HT1080 (cell line): ENCODE measurements around the gene PDE6A. TPM values are rescaled to one million over a fixed set of nuclear protein-coding genes. Genes with fewer than 3 reads are reported as not detected.

Experiments
- DNase-seq: peaks from one replicate; pipeline ENCODE4 v3.0.0-alpha.2; 2015; ENCODE audit warnings: low read depth
- polyA plus RNA-seq, 2 experiments: library from polyadenylated mRNA; depleted of rRNA; stranded (reverse); fragments of >200 nt; gene quantifications; 2 replicates each; pipeline ENCODE4 v1.2.3, GENCODE V29; 2015
- total RNA-seq: library from RNA; depleted of rRNA; stranded (reverse); fragments of >200 nt; shearing (Covaris generic); gene quantifications from 2 replicates; pipeline ENCODE4 v1.2.3, GENCODE V29; 2014; rRNA removed

Gene PDE6A
- not detected in 2 replicates for total RNA-seq
- 0.01 TPM in 1 of 2 replicates, not detected in the other for polyA plus RNA-seq (2015; cell fraction: cytosol; rRNA removed)
- 0.07 TPM in 1 of 2 replicates, not detected in the other for polyA plus RNA-seq (2015; cell fraction: nucleus; rRNA removed)

- no peak for DNase-seq
These were observed at the start of gene PDE6A for GRCh38 chr5:149944666-149945065. Gene PDE6A, minus strand, starts transcription at chr5:149944793. Its CDS starts 120 bp downstream, at chr5:149944673.

- no peak for DNase-seq
These were observed 48.9 kb upstream of the PDE6A start for GRCh38 chr5:149993471-149993870.

DNA sequence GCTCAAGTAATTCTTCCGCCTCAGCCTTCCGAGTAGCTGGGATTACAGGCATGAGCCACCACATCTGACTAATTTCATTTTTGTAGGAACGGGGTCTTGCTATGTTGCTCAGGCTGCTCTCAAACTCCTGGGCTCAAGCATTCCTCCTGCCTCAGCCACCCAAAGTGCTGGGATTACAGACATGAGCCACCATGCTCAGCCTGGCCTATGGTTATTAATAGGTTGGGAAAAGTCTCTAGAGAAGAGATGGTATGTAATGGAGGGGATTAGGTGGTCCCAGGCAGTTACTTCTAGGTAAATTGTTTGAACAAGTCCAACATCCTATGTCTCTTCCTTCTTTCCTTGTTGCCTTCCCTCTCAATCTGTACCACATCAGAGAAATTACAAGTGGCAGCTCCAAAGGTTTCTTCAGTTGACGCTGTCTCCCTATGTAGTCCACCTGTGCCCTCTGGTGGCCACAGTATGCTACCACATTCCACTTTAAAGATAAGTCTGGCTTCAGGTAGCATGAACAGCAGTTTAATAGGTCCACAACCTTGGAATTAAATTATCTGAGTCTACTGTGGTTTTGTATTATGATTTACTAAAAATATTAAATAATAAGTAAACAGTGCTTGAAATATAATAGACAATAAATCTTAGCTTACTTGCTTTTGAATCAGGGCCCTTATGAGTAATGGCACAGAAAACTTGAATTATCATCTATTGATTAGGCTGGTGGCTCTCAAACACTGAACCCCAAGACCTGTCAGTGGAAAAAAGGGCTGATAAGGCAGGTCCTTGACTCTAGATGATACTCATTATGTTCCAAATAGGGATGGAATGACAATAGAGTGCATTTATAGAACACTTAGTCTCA, 46.2 kb upstream of the PDE6A start:
- peak; percentile 65 for DNase-seq

DNA sequence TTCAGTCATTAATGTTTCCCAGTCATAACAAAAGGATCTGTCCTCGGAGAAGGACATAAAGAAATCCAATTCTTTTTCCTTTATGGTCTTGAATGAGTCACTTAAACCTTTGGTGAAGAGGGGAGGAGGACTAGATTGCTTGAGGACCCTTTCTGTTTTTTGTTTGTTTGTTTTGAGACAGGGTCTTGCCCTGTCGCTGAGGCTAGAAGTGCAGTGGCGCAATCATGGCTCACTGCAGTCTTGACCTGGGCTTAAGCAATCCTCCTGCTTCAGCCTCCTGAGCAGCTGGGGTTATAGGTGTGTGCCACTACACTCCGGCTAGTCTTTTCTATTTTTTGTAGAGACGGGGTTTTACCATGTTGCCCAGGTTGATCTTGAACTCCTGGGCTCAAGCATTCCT, 43.5 kb upstream of the PDE6A start:
- no peak for DNase-seq

- no peak for DNase-seq
These were observed 37.9 kb upstream of the PDE6A start for GRCh38 chr5:149982505-149982904.

- DNase-seq = no peak
These were observed 36.6 kb upstream of the PDE6A start for GRCh38 chr5:149981206-149981605.

DNA sequence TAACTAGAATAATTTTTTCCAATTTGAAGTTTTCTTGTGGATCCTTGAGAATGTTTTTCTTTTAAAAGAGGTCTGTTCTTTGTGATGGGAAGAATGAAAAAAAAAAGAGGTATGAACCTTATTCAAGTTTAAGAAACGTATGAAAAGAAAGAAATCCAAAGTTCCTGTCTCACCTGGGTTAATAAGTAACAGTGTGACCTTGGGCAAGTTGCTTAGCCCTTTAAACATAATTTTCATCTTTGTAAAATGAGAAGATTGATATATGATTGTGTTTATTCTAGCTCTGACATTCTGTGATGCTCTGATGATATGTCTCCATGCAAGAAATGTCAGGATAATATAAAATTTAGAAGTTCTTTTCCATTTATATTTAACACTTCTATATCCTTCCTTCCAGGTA, 35.3 kb upstream of the PDE6A start:
- no peak for DNase-seq

DNA sequence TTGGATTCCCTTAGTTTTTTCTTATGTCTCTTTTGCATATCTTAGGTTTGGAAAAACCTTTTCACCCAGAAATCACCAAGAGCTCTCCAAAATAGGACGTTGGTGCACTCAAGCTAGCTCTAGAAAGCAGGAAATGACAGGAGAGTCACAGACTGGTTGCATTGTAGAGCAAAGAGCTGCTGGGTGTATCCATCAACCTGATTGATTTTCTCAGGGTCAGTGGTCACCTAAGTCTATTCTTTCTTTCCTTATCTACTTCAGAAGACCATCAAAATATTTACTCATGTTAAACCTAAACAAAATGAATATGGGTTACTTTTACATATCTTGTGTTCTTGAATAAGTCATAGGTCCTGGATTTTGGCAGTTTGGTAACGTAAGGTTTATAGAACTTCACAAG, 30.8 kb upstream of the PDE6A start:
- no peak for DNase-seq

DNA sequence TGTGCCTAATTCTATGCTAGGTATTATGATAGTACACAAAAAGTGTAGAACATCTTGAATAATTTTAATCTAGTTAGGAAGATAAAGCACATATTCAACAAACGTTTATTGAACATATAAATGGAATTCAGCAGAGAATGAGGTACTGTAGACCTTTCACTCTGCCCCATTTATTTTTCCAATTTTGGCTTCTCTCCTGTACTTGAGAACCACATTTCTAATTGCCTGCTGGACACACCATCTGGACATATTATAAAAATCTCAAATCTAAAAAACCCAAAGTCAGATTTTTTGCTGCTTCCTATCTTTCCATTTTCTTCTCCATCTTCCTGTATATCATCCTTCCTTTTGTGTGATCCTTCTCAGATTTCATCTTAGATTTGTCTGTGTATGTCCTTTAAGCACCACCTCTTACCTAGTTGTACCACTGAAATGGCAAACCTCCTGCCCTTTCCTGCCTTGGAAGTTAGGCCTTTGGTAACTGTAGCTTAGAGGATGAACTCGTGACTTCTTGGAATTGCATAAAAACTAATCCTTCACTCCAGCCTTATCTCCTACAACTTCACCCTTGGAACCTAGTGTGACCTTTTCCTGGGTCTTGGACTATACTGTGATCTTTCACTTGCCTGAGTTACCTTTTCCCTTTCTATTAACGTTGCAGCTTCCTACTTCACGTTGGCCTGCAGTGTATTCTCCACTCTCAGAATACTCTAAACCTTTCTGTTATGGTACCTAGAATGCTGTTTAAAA, 24.8 kb upstream of the PDE6A start:
- no peak for DNase-seq

- DNase-seq = no peak
These were observed 22.4 kb upstream of the PDE6A start for GRCh38 chr5:149966946-149967345.

- DNase-seq = no peak
These were observed 19.1 kb upstream of the PDE6A start for GRCh38 chr5:149963729-149964128.

DNA sequence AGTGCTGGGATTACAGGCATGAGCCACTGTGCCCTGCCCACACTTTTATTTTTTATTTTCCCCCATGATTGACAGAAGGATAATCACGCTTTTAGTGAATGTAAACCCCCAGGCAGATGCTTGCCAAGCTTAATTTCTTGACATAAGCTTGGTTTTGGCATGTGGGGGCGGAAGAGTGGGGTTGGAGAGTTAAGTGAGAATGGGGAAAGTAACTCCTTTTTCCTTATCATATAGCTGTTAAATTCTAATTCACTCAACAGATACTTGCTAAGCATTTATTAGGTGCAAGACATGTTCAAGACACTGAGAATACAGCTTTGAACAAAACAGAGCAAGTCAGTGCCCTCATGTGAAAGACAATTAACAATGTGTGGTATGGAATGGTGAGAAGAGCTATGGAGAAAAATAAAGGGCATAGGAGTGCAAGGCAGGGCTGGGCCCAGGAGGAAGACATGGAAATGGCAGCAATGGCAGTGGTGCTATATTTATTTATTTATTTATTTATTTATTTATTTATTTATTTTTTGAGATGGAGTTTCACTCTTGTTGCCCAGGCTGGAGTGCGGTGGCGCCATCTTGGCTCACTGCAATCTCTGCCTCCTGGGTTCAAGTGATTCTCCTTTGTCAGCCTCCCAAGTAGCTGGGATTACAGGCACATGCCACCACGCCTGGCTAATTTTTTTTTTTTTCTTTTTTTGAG, 18.2 kb upstream of the PDE6A start:
- DNase-seq = no peak

GRCh38 chr5:149961957-149962409, 17.4 kb upstream of the PDE6A start:
- DNase-seq = peak; percentile 60

GRCh38 chr5:149961186-149961685, 16.6 kb upstream of the PDE6A start:
- DNase-seq = no peak

GRCh38 chr5:149960272-149961185, 15.9 kb upstream of the PDE6A start, which contains the start of gene SLC26A2:
Gene SLC26A2, plus strand, starts transcription at chr5:149960758. Its CDS starts 16,895 bp downstream, at chr5:149977653.
- DNase-seq = peak; percentile 98

- peak; percentile 85 for DNase-seq
These were observed 15.0 kb upstream of the PDE6A start for GRCh38 chr5:149959406-149960236.

- DNase-seq = no peak
These were observed 13.3 kb upstream of the PDE6A start for GRCh38 chr5:149957855-149958254.

- DNase-seq = no peak
These were observed 12.1 kb upstream of the PDE6A start for GRCh38 chr5:149956685-149957084.

DNA sequence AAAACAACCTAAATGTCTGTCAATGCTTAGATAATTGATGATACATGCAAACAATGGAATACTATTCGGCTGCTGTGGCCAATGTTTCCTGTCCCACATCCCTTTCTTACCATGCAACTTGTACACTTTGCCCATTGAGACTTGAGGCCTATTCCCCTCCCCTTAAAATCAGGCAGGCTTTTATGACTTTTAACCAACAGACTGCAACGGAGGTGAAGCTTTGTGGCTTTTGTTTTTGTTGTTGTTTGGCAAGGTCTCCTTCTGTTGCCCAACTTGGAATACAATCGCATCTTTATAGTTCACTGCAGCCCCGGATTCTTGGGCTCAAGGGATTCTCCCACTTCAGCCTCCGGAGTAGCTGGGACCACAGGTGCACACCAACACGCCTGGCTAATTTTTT, 10.2 kb upstream of the PDE6A start:
- DNase-seq = no peak
